HG03095 (cell line): ENCODE results near the gene FBXW5.

Experiments
- ATAC-seq: cut with Tn5 transposase; IDR thresholded peaks from one replicate; pipeline ENCODE4 v1.9.1; 2021; ENCODE audit warnings: moderate library complexity; ENCODE audit not compliant: unreplicated experiment

FBXW5 gene

GRCh38 chr9:136962163-136962562, 17.6 kb upstream of the FBXW5 start:
- no peak for ATAC-seq

- ATAC-seq = no peak
Observed at GRCh38 chr9:136961279-136962065, 16.9 kb upstream of the FBXW5 start.

DNA sequence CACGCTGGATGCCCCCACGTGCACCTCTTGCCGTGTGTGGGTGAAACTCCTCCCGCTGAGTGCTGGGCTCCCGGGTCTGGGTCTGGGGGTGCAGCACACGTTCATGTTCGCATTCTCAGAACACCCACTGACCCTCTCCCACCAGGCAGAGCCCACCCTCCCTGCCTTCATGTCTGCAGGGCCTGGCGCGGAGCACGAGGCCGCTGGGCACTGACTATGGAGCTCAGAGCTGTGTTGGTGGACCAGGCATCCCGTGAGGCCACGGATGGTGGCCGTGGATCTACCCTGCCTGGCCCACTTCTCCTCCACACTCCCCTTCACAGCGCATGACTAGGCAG, 16.4 kb upstream of the FBXW5 start:
- no peak for ATAC-seq

GRCh38 chr9:136960212-136960937, 15.8 kb upstream of the FBXW5 start:
- no peak for ATAC-seq

DNA sequence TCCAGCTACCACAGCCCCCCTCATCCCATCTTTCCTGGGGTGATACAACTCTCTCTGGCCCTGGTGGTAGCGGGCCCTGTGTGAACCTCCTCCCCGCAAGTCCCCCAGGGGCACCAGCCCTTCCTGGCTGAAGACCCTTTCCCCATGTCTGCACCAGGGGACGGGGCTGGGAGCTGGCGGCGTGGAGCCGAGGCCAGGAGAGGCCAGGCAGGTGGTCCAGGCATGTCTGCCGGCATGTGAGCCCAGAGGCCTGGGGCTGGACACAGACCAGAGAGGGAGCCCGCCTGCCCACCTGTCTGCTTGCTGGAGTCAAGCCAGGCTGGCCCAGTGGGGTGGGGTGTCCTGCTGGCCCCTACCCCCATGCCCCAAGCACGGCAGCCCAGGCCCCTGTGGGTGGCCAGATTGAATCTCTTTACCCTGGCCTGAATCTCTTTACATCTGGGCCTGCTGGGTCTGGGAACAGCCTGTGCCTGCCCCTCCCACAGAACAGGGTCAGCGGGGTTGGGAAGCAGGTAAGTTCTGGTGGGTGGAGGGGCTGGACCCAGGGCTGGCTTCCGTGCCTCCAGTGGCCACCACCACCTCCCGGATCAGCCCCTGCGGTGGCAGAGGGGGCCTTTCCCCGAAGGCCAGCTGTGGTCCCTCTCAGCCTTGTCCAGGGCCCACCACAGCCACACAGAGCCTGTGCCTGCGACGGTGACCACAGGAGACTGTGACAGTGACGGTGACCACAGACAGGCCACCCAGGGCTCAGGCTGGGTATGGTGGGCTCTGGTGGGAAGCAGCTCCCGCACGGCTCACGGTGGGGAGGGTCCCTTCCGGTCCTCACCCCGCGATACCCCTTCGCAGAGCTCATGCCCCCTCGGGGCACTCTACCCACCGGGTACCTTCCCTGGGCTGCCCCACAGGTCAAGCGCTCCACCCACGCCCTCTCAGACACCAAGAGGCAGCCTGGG, 14.6 kb upstream of the FBXW5 start:
- ATAC-seq = no peak

DNA sequence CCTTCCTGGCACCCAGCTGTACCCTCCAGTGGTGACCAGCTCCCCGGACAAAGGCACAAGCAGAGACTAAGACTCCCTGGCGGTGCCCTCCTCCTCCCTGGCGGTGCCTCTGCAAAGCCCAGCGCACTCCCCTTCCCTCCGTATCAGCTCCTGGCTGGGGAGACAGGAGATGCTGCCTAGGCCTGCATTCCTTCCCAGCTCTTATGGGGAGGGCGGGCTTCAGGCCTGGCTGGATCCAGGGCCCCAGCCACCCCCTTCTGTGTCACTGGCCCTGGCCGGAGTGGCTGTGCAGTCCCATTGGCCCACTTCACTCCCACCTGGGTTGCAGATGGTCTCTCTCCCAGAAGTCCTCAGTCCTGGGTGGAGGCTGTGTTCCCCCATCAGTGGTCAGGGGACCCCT, 13.9 kb upstream of the FBXW5 start:
- ATAC-seq = no peak

GRCh38 chr9:136957901-136958300, 13.4 kb upstream of the FBXW5 start:
- ATAC-seq = no peak

DNA sequence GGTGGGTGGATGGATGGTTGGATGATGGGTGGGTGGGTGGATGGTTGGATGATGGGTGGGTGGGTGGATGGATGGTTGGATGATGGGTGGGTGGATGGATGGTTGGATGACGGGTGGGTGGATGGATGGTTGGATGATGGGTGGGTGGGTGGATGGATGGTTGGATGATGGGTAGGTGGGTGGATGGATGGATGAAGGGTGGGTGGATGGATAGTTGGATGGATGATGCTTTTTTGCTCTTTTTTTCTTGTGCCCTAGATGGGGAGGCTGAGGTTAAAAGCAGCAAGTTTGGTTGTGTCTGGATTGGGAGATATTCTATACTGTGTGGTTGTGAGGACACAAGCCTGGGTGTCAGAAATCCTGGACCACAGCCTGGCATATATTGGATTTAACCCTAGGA, 12.9 kb upstream of the FBXW5 start:
- no peak for ATAC-seq

DNA sequence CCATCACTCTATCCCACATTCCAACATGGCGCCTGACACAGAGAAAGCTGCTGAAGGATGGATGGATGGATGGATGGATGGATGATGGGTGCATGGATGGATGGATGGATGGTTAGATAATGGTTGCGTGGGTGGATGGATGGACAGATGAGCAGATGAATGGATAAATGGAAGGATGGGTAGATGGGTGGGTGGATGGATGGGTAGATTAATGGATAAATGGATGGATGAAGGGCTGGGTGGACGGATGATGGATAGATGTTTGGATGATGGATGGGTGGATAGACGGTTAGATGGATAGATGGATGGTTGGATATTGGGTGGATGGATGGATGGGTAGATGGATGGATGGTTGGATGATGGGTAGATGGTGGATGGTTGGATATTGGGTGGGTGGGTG, 12.1 kb upstream of the FBXW5 start:
- no peak for ATAC-seq

DNA sequence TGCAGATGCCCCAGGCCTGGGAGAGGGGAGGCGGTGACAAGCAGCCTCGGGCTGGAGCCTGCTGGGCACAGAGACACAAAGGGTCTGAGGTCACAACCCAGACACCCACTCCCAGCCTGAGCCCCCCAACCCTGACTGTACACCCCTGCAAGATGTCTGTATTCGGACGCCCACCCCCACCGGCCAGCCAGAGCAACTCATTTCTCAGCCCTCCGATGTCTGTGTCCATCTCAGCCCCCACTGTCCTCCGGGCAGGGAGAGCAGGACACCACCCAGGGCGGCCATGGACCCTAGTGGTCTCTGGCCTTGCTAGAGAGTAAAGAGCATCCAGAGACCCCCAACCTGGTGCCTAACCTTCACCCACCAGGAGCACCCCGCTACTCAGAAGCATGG, 11.4 kb upstream of the FBXW5 start:
- no peak for ATAC-seq

- ATAC-seq = no peak
Observed at GRCh38 chr9:136955202-136955942, 10.8 kb upstream of the FBXW5 start.

- no peak for ATAC-seq
Observed at GRCh38 chr9:136954270-136955083, 9.9 kb upstream of the FBXW5 start.

DNA sequence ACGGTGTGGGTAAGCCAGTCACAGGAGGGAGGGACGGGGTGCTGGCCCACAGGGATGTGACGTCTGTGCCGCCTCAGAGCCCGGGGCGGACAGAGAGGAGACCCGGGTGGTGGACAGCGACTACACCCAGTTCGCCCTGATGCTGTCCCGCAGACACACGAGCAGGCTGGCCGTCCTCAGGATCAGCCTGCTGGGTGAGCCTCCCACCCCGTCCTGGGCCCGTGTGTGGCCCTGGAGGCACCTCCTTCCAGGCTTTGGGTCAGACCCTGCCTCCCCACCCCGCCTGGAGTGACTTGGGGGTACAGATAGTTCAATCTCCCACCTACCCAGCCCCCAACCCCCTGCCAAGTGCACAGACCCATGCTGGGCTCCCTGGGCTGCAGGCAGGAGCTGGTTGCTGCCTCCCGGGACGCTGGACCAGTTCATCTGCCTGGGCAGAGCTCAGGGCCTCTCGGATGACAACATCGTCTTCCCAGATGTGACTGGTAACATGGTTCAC, 9.3 kb upstream of the FBXW5 start:
- no peak for ATAC-seq

DNA sequence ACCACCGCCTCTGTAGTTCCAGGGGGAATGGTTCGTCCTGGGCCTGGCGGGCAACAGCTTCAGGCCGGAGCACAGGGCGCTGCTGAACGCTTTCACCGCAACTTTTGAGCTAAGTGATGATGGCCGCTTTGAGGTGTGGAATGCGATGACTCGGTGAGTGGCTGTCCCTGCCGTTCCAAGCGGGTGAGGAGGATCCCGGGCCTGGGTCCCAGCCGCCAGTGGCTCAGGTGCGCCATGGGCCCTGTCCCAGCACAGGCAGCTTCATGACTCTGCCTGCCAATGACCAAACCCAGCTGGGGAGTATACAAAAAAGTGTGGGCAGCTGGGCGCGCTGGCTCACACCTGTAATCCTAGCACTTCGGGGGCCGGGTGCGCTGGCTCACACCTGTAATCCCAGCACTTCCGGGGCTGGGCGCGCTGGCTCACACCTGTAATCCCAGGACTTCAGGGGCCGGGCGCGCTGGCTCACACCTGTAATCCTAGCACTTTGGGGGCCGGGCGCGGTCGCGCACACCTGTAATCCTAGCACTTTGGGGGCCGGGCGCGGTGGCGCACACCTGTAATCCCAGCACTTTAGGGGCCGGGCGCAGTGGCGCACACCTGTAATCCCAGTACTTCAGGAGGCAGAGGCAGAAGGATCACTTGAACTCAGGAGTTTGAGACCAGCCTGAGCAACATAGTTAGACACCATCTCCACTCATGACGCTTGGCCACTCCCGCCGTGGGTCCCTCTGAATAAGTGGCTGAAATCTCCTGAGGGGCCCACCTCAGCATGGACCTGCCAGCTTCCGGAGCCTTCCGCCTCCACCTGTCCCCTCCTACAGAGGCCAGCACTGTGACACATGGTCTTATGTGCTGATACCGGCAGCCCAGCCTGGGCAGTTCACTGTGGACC, 8.6 kb upstream of the FBXW5 start:
- ATAC-seq = no peak

DNA sequence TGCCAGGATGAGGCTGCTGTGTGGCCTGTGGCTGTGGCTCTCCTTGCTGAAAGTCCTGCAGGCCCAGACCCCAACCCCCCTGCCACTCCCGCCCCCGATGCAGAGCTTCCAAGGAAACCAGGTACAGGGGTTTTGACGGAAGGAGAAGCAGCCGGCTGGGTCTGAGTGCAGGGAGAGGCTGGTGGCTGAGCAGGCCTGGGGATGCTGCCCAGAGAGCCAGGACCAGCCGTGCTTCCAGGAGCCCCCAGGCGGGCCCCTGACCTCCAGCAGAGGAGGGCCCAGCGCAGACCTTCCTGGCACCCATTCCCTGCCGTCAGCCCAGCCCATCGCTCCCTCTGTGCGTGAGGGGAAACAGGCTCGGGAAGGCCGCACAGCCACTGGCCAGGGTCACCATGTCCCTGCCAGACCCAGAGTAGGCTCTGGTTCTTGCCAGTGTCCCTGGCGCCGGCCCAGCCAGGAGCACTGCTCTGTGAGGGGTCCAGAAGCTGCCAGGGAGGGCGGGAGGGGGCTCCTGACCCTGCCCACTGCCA, 7.8 kb upstream of the FBXW5 start:
- ATAC-seq = no peak

GRCh38 chr9:136951541-136952320, 7.2 kb upstream of the FBXW5 start, which contains the start of gene LCN12:
TSS of gene LCN12 (plus strand) at chr9:136952273. CDS start at chr9:136952328, 55 bp downstream.
- ATAC-seq = no peak

DNA sequence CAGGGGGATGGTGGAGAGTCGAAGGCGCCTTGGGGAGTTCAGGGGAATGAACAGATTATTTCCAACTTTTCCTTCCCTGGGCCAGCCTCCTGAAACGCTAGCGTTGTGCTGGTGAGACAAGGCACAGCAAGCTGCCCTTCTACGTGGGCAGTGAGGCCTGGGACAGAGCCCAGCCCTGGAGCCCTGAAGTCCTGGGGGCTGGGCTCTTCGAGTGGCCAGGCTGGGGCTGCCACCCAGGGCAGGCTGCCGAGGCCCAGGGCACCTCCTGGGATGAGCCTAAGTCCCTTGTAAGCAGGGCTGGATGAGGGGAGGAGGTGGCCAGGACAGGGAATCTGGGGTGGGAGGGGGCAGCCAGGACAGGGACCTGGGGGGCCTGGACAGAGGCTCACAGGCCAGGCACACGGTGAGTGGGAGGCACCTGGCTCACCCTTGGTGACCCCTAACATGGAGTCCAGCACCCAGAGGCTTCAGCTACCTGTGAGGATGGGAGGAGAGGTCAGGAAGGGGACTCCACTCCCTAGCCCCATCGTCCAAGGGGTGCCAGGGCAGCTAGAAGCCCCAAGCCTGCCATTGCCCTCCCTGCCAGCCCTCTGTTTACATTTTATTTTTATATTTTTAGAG, 6.2 kb upstream of the FBXW5 start:
- ATAC-seq = no peak
